ENCODE data around the gene NTSR1.

GRCh38 chr20:62773845-62774714 lies 65.4 kb downstream of the NTSR1 start:
- TF ChIP-seq CTCF (IDR thresholded peaks at IDR 0.05) (no peak), POLR2AphosphoS5 (IDR thresholded peaks at IDR 0.05) (no peak), EP300 (IDR thresholded peaks at IDR 0.05) (no peak)
